Adrenal gland (tissue), 12 donors: ENCODE results near the gene TRIM37. TPM values are rescaled to one million over a fixed set of nuclear protein-coding genes. Genes with fewer than 3 reads are reported as not detected.

ENCODE experiments used
- DNase-seq, 7 donors: peaks; one replicate each; pipeline ENCODE4 v3.0.0-alpha.2; 2019 to 2020
- H3K27ac ChIP-seq, 5 donors: fragments of 200-600 bp; sonication (generic) in 4 of 5; 1 replicate in 3 of 5; 2 replicates in 2 of 5; pipeline versions ENCODE4 v1.5.1 to v1.8.0; 2016 to 2020; ENCODE audit warnings: mild to moderate bottlenecking in 1 of 5
- H3K27me3 ChIP-seq: fragments of 200-600 bp; 2 replicates; pipeline ENCODE4 v1.8.0; 2021
- H3K36me3 ChIP-seq, 2 donors: fragments of 200-600 bp; replicated peaks in 1 of 2; 1 replicate in 1 of 2; 2 replicates in 1 of 2; pipeline versions ENCODE4 v1.5.1 to v1.8.0; 2018 to 2022
- H3K4me1 ChIP-seq, 2 donors: fragments of 200-600 bp; replicated peaks in 1 of 2; 1 replicate in 1 of 2; 2 replicates in 1 of 2; pipeline versions ENCODE4 v1.5.1 to v1.8.0; 2018 to 2021
- H3K4me3 ChIP-seq, 4 donors: fragments of 200-600 bp; sonication (generic) in 3 of 4; one replicate each; pipeline ENCODE4 v1.5.1; 2016 to 2018
- H3K9me3 ChIP-seq, 3 donors: fragments of 200-600 bp; sonication (generic) in 1 of 3; replicated peaks in 1 of 3; 1 replicate in 2 of 3; 2 replicates in 1 of 3; pipeline versions ENCODE4 v1.5.1 to v1.8.0; 2016 to 2021
- POLR2A ChIP-seq, 2 donors: fragments of 450-650 bp; IDR thresholded peaks; one replicate each; pipeline ENCODE4 v1.6.1; 2017; ENCODE audit warnings: antibody characterized with exemption in 2 of 2, mild to moderate bottlenecking in 2 of 2, moderate library complexity in 1 of 2
- WGBS, 4 donors: extraction: QIAGEN DNeasy Blood & Tissue Kit in 2 of 4; methylation state at CpG; one replicate each; pipeline versions ENCODE4 v1.1.5 to v1.1.7; 2013 to 2017; 5-methylcytosine and 5-hydroxymethylcytosine counted together
- intact Hi-C, 2 donors: fragments of 100-400 bp; cut with DNase I; formaldehyde crosslinking; loops; one replicate each; pipeline versions ENCODE4 v1.14.1 to v1.15.0; 2022 to 2023
- polyA plus RNA-seq, 3 donors: library from polyadenylated mRNA; stranded (reverse); fragments of 200-250 nt in 2 of 3; fragments of 350-450 nt in 1 of 3; fragmentation: Illumina TruSeq in 1 of 3; extraction: RNeasy Lipid Tissue Mini Kit (QIAGEN cat#74804) in 1 of 3; gene quantifications; one replicate each; pipeline ENCODE4 v1.2.3, GENCODE V29; 2013 to 2014
- total RNA-seq, 9 donors: library from RNA; depleted of rRNA in 4 of 9; stranded (reverse); fragments of >200 nt in 4 of 9; fragments of 120-200 nt in 1 of 9; fragmentation: NEBNext Ultra II Directional in 1 of 9; extraction: Animal tissue kit (Norgen Biotek cat#: 25700) in 1 of 9; gene quantifications; one replicate each; pipeline versions ENCODE4 v1.1.0 to v1.2.4, GENCODE V29; 2013 to 2023
- TF ChIP-seq, protein P1 (sequence below), 6 experiments: fragments of 450-650 bp in 4 of 6; fragments of 200-600 bp in 2 of 6; sonication (generic) in 1 of 6; IDR thresholded peaks; 1 replicate in 5 of 6; 2 replicates in 1 of 6; pipeline versions ENCODE4 v1.5.1 to v1.8.0; 2016 to 2021; ENCODE audit warnings: antibody characterized with exemption in 6 of 6, mild to moderate bottlenecking in 2 of 6, moderate library complexity in 1 of 6
- donor health status: healthy with polysubstance abuse.
- donor health status: Bipolar disorder and iron deficiency.
- donor health status: DM: yes; HTN: yes; CAD: no.
- donor health status: DM: no; HTN: no; CAD: no.
- donor health status: DM: no; HTN: no; CAD: no.
- donor health status: DM: yes; HTN: yes; CAD: no.

Gene TRIM37
- total and polyA plus RNA-seq, 12 donors = 6.0 to 37.2 (median 25.0) TPM

- no peaks in the 10 kb centered on the region for H3K27me3 ChIP-seq
- no peaks in the 10 kb centered on the region for H3K9me3 ChIP-seq
- intact Hi-C loops = no loop called here
- H3K4me1 ChIP-seq = peaks cover 4 to 10% of the 10 kb centered on the region in 2 donors
- H3K36me3 ChIP-seq = no peaks in the 10 kb centered on the region
- H3K27ac ChIP-seq = no peak overlapping the region
- WGBS, 4 donors = 87 to 94% (median 92%) methylated on average over 3 of the region's 3 CpGs
- no peak overlapping the region for H3K4me3 ChIP-seq
- TF ChIP-seq POLR2A (IDR thresholded peaks at IDR 0.05) = no peak
- TF ChIP-seq, protein P1, sequence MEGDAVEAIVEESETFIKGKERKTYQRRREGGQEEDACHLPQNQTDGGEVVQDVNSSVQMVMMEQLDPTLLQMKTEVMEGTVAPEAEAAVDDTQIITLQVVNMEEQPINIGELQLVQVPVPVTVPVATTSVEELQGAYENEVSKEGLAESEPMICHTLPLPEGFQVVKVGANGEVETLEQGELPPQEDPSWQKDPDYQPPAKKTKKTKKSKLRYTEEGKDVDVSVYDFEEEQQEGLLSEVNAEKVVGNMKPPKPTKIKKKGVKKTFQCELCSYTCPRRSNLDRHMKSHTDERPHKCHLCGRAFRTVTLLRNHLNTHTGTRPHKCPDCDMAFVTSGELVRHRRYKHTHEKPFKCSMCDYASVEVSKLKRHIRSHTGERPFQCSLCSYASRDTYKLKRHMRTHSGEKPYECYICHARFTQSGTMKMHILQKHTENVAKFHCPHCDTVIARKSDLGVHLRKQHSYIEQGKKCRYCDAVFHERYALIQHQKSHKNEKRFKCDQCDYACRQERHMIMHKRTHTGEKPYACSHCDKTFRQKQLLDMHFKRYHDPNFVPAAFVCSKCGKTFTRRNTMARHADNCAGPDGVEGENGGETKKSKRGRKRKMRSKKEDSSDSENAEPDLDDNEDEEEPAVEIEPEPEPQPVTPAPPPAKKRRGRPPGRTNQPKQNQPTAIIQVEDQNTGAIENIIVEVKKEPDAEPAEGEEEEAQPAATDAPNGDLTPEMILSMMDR (IDR thresholded peaks at IDR 0.05) = no peak
- no peak for DNase-seq
These were observed 124.1 kb downstream of the TRIM37 start for GRCh38 chr17:58982626-58983025.

- no peaks in the 10 kb centered on the region for H3K9me3 ChIP-seq
- no peak overlapping the region for H3K27ac ChIP-seq
- intact Hi-C loops = no loop called here
- 90 to 97% (median 95%) methylated on average over 3 of the region's 3 CpGs for WGBS, 4 donors
- H3K36me3 ChIP-seq = no peaks in the 10 kb centered on the region
- no peak overlapping the region for H3K4me3 ChIP-seq
- no peak for TF ChIP-seq POLR2A (IDR thresholded peaks at IDR 0.05)
- TF ChIP-seq, protein P1 (IDR thresholded peaks at IDR 0.05) = no peak
- H3K4me1 ChIP-seq = peaks cover 4 to 10% of the 10 kb centered on the region in 2 donors
- DNase-seq = no peak
- H3K27me3 ChIP-seq = no peaks in the 10 kb centered on the region
These were observed 125.8 kb downstream of the TRIM37 start for GRCh38 chr17:58980706-58981481.

GRCh38 chr17:58976541-58976940, 130.1 kb downstream of the TRIM37 start:
- WGBS, 4 donors = 90 to 95% (median 92%) methylated on average over 3 of the region's 3 CpGs
- no peak overlapping the region for H3K27ac ChIP-seq
- no peaks in the 10 kb centered on the region for H3K4me1 ChIP-seq

GRCh38 chr17:58974354-58974753, 132.3 kb downstream of the TRIM37 start:
- no peak for DNase-seq
- H3K4me1 ChIP-seq = no peaks in the 10 kb centered on the region
- no peaks in the 10 kb centered on the region for H3K27me3 ChIP-seq
- H3K9me3 ChIP-seq = no peaks in the 10 kb centered on the region
- H3K4me3 ChIP-seq = no peak overlapping the region
- 68 to 80% (median 71%) methylated on average over 2 of the region's 2 CpGs for WGBS, 4 donors
- TF ChIP-seq, protein P1 (IDR thresholded peaks at IDR 0.05) = no peak
- no peak for TF ChIP-seq POLR2A (IDR thresholded peaks at IDR 0.05)
- intact Hi-C loops = no loop called here
- no peak overlapping the region for H3K27ac ChIP-seq
- no peaks in the 10 kb centered on the region for H3K36me3 ChIP-seq

More at GRCh38 chr17:58976541-58976940, 130.1 kb downstream of the TRIM37 start:
- Histone ChIP-seq H3K4me3 (no peak overlapping the region), H3K27me3 (no peaks in the 10 kb centered on the region), H3K36me3 (no peaks in the 10 kb centered on the region), H3K9me3 (no peaks in the 10 kb centered on the region)
- DNase-seq = no peak
- TF ChIP-seq POLR2A (IDR thresholded peaks at IDR 0.05) = no peak
- TF ChIP-seq, protein P1 (IDR thresholded peaks at IDR 0.05) = no peak
- intact Hi-C loops = no loop called here
